ENCODE measurements around the gene UBXN2A. TPM values are rescaled to one million over a fixed set of nuclear protein-coding genes. Genes with fewer than 3 reads are reported as not detected.
"Not testable (repeated sequence)": the region's sequence is repeated elsewhere in the genome, so short reads cannot be mapped to it uniquely, and the experiment has no call there.

UBXN2A gene
- total RNA-seq, 2 experiments from 2014 or later: 9.6 to 11.9 TPM

DNA sequence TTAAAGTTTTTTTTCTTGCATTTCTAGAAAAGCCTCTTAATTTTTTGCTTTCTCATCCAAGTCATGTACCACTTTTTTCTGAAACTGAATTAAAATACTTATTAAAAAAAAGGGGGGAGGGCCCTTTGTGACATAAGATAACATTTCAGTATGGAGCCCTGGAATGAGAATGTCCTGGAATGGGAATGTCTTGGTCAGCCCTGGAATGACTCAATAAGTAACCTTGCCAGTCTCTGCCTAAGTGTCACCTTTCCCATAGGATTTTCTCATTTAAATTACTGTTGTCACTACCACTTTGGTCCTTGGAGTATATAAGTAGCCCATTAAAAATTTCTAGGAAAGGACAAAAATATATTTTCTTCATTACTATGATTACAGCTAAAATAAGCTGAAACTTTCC, 4.7 kb downstream of the UBXN2A start:
- ChIA-PET POLR2A (no interaction called here), CTCF (interaction anchor here (1.3 kb wide), 1 partner anchor 18 kb away, joined by 3 read pairs; the partner anchor contains the start of gene ATAD2B)
- H3K27me3 Mint-ChIP-seq: no peaks in the 10 kb centered on the region
- H3K36me3 Mint-ChIP-seq (ENCODE audit: low read depth): peaks cover 11% of the 10 kb centered on the region
- H3K4me3 Mint-ChIP-seq: no peak overlapping the region
- no peak for DNase-seq
- H3K27ac Mint-ChIP-seq: no peak overlapping the region
- H3K4me1 Mint-ChIP-seq: peaks cover 16% of the 10 kb centered on the region
- no peaks in the 10 kb centered on the region for H3K9me3 Mint-ChIP-seq

DNA sequence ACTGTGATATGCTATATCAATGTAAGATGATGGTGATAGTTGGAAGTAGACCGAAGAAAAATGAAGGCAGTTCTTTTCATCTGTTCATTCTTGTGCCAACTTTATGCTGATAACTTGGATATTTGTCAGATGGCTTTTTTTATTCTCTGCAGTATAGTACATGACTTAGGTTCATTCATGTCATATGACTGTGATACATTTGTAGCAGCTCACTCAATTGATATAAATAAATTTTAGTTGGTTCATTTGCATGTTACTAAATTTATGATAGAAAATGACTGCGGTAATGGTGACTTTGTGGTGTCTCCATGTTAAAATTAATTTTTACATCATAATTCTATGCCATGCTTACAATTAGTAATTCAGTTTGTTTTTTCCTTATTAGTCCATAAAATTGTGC, 7.1 kb downstream of the UBXN2A start:
- CTCF ChIA-PET: no interaction called here
- Mint-ChIP-seq H3K27ac (no peak overlapping the region), H3K4me1 (peaks cover 2% of the 10 kb centered on the region), H3K9me3 (no peaks in the 10 kb centered on the region), H3K36me3 (ENCODE audit: low read depth) (peaks cover 9% of the 10 kb centered on the region), H3K4me3 (no peak overlapping the region), H3K27me3 (no peaks in the 10 kb centered on the region)
- POLR2A ChIA-PET: no interaction called here
- no peak for DNase-seq

DNA sequence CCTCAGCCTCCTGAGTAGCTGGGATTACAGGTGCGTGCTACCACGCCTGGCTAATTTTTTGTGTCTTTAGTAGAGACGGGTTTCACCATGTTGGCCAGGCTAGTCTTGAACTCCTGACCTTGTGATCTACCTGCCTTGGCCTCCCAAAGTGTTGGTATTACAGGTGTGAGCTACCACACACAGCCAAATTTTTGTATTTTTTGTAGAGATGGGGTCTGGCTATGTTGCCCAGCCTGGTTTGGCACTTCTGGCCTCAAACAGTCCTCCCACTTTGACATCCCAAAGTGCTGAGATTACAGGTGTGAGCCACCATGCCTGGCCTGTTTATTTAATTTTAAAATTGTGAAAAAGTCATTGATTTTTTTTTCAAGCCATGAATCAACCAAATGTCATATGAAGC, 12.3 kb downstream of the UBXN2A start:
- H3K9me3 Mint-ChIP-seq; H3K4me1 Mint-ChIP-seq; DNase-seq; H3K4me3 Mint-ChIP-seq; POLR2A ChIA-PET; H3K27ac Mint-ChIP-seq; H3K27me3 Mint-ChIP-seq; H3K36me3 Mint-ChIP-seq (ENCODE audit: low read depth): not testable (repeated sequence)
- CTCF ChIA-PET: interaction anchor here (1.9 kb wide), 1 partner anchor 25 kb away, joined by 6 read pairs; the partner anchor contains the start of gene ATAD2B

DNA sequence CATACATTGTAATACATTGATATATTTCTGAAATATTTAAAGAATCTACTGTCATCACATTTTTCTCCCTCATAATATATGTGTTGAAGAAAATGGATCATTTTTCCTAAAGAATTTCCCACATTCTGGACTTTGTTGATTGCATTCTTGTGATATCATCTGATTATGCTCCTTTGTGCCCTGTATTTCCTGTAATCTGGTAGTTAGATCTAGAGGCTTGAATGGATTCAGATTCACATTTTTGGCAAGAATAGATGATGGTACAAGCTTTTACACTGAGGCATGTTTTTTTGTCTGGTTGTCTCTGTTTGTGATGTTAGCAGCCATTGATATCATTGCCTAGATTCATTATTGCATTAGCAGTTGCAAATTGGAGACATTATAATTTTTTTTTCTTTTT, 13.4 kb downstream of the UBXN2A start:
- no peaks in the 10 kb centered on the region for H3K36me3 Mint-ChIP-seq (ENCODE audit: low read depth)
- DNase-seq: no peak
- no peaks in the 10 kb centered on the region for H3K27me3 Mint-ChIP-seq
- no peak overlapping the region for H3K27ac Mint-ChIP-seq
- H3K4me3 Mint-ChIP-seq: no peak overlapping the region
- no peaks in the 10 kb centered on the region for H3K4me1 Mint-ChIP-seq
- POLR2A ChIA-PET: no interaction called here
- CTCF ChIA-PET: no interaction called here
- H3K9me3 Mint-ChIP-seq: no peaks in the 10 kb centered on the region

DNA sequence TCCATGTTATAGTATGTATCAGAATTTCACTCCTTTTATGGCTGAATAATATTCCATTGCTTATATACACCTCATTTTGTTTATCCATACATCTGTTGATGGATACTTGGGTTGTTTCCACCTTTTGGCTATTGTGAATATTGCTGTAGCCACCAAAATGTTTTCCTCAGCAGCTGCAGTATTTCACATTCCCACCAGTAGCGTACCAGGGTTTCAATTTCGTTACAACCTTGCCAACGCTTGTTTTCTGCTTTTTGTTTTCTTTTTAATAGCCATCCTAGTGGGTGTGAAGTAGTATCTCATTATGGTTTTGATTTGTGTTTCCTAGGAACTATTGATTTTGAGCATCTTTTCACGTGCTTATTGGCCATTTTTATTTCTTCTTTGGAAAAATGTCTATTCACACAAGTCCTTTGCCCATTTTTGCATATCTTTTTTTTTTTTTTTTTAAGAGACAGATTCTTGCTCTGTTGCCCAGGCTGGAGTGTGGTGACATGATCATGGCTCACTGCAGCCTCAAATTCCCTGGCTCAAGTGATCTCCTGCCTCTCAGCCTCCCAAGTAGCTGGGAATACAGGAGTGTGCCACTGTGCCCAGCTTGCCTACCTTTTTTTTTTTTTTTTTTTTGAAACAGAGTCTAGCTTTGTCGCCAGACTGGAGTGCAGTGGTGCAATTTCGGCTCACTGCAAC, 14.2 kb downstream of the UBXN2A start:
- H3K9me3 Mint-ChIP-seq: no peaks in the 10 kb centered on the region
- POLR2A ChIA-PET: no interaction called here
- CTCF ChIA-PET: interaction anchor here (0.6 to 1.0 kb wide), 2 partner anchors 27 to 81 kb away, joined by 3 to 5 read pairs; partner anchors contain the start of gene ATAD2B

DNA sequence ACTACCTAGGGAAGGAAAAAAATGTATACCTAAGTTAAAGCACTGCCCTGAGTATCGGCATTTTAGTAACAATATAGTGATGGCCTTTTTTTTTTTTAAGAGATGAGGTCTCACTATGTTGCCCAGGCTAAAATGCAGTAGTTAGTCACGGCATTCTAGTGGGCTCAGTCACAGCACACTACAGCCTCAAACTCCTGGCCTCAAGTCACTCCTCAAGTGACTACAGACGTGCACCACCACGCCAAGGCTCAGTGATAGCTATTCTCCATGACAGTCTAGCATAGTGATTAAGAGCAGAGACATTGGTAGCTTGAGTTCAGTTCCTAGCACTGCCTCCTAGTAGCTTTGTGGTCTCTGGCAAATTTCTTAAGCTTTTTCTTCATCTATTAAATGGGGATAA, 27.6 kb downstream of the UBXN2A start:
- Mint-ChIP-seq H3K4me1 (no peaks in the 10 kb centered on the region), H3K27me3 (no peaks in the 10 kb centered on the region), H3K4me3 (no peak overlapping the region), H3K36me3 (ENCODE audit: low read depth) (peaks cover 1% of the 10 kb centered on the region), H3K9me3 (no peaks in the 10 kb centered on the region), H3K27ac (no peak overlapping the region)
- no peak for DNase-seq
- ChIA-PET CTCF (no interaction called here), POLR2A (no interaction called here)

More for the DNA sequence above, 14.2 kb downstream of the UBXN2A start:
- no peak for DNase-seq
- Mint-ChIP-seq H3K4me1 (no peaks in the 10 kb centered on the region), H3K4me3 (no peak overlapping the region), H3K36me3 (ENCODE audit: low read depth) (no peaks in the 10 kb centered on the region), H3K27me3 (no peaks in the 10 kb centered on the region), H3K27ac (no peak overlapping the region)

DNA sequence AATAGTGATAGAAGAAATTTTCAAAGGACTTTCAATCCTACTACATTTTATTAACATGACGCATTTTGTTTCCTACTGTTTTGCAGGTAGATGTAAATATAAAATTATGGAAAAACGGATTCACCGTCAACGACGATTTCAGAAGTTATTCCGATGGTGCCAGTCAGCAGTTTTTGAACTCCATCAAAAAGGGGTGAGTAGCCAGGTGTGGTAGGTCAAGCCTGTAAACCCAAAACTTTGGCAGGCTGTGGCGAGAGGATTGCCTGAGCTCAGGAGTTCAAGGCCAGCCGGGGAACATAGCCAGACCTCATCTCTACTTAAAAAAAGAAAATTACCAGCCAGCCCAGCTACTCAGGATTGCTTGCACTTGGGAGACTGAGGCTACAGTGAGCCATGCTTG, 36.6 kb downstream of the UBXN2A start:
- Mint-ChIP-seq H3K27ac (no peak overlapping the region), H3K9me3 (no peaks in the 10 kb centered on the region), H3K4me1 (no peaks in the 10 kb centered on the region), H3K4me3 (no peak overlapping the region), H3K27me3 (no peaks in the 10 kb centered on the region), H3K36me3 (ENCODE audit: low read depth) (peaks cover 7% of the 10 kb centered on the region)
- no peak for DNase-seq
- ChIA-PET CTCF (interaction anchor here (0.6 kb wide), 1 partner anchor 63 kb away, joined by 4 read pairs; no protein-coding TSS in a partner anchor), POLR2A (no interaction called here)

DNA sequence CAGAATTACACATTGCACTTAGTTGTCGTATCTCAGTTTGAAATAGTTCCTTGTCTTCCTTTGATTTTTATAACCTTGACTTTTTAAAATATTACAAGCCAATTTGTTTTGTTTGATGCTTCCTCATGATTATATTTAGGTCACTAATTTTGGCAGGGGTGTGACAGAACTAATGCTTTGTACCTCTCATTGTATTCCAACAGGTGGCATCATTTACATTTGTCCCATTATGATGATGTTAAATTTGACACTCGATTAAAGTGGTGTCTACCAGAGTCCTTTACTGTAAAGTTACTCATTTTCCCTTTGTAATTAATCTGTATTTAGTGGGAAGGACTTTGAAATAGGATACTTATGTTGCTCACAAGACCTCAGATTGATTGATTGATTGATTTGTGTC, 48.1 kb downstream of the UBXN2A start:
- Mint-ChIP-seq H3K9me3 (no peaks in the 10 kb centered on the region), H3K4me1 (no peaks in the 10 kb centered on the region), H3K27ac (no peak overlapping the region), H3K27me3 (no peaks in the 10 kb centered on the region), H3K4me3 (no peak overlapping the region), H3K36me3 (ENCODE audit: low read depth) (no peaks in the 10 kb centered on the region)
- CTCF ChIA-PET: no interaction called here
- DNase-seq: no peak
- POLR2A ChIA-PET: no interaction called here

DNA sequence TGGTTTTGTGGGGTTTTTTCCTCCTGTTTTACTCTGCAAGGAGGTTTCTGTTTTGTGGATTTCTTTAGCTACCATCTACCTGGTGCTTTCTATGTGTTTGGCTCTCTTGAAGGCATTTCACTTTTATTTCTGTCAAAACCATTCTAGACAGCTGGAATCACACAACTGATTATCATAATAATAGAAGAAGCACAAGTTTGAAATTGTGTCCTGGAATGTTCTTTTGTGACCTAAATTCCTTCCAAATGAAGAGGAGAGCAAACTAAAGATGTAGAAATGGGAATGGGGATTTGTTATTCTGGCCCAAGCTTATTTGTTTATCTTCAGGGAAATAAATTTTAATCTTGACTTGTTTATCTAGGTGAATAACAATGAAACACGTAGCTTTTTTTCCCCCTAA, 52.7 kb downstream of the UBXN2A start:
- Mint-ChIP-seq H3K27me3 (no peaks in the 10 kb centered on the region), H3K36me3 (ENCODE audit: low read depth) (no peaks in the 10 kb centered on the region), H3K9me3 (no peaks in the 10 kb centered on the region), H3K27ac (no peak overlapping the region), H3K4me1 (no peaks in the 10 kb centered on the region), H3K4me3 (no peak overlapping the region)
- ChIA-PET CTCF (interaction anchor here (1.0 kb wide), 1 partner anchor 408 kb away, joined by 3 read pairs; no protein-coding TSS in a partner anchor), POLR2A (no interaction called here)
- DNase-seq: no peak

DNA sequence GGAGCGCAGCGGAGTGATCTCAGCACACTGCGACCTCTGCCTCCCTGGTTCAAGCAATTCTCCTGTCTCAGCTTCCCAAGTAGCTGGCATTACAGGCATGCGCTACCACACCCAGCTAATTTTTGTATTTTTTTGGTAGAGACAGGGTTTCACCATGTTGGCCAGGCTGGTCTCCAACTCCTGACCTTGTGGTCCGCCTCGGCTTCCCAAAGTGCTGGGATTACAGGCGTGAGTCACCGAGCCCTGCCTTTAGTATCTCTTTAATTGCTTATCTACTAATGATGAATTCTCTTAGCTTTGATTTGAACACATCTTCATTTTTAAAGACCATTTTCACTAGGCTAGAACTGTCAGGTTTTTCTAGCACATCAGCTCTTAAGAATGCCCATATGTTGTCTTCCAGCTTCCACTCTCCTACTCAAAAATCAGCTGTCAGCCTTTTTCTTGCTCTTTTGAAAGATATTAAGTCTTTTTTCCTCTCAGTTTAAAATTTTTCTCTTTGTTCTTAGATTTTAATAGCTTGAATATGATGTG, 53.5 kb downstream of the UBXN2A start:
- CTCF ChIA-PET: interaction anchor here (1.0 kb wide), 1 partner anchor 407 kb away, joined by 3 read pairs; no protein-coding TSS in a partner anchor
- Mint-ChIP-seq H3K27me3 (no peaks in the 10 kb centered on the region), H3K4me3 (no peak overlapping the region), H3K4me1 (no peaks in the 10 kb centered on the region), H3K9me3 (no peaks in the 10 kb centered on the region), H3K36me3 (ENCODE audit: low read depth) (peaks cover 2% of the 10 kb centered on the region), H3K27ac (no peak overlapping the region)
- DNase-seq: no peak
- POLR2A ChIA-PET: no interaction called here

DNA sequence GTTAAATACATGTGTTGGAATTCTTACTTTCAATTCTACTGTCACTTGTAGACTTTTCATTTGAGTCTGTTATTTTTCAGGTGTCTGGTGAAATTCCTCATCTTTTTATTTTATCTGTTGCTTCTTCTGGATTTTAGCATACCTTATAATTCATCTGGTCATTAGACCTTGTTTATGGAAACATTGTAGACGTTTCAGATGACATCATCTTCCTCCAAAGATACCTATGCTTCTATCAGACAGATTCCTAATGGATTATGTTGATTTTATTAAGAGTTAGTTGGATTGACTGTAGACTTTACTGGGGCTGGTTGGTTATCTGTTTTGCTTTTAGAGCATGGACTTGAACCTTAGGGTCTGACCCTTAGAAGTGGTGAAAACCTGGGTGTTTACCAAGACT, 54.3 kb downstream of the UBXN2A start:
- Mint-ChIP-seq H3K4me3 (no peak overlapping the region), H3K9me3 (no peaks in the 10 kb centered on the region), H3K27me3 (no peaks in the 10 kb centered on the region), H3K4me1 (no peaks in the 10 kb centered on the region), H3K36me3 (ENCODE audit: low read depth) (peaks cover 2% of the 10 kb centered on the region), H3K27ac (no peak overlapping the region)
- no peak for DNase-seq
- CTCF ChIA-PET: interaction anchor here (1.0 kb wide), 1 partner anchor 19 kb away, joined by 3 read pairs; no protein-coding TSS in a partner anchor
- POLR2A ChIA-PET: no interaction called here

DNA sequence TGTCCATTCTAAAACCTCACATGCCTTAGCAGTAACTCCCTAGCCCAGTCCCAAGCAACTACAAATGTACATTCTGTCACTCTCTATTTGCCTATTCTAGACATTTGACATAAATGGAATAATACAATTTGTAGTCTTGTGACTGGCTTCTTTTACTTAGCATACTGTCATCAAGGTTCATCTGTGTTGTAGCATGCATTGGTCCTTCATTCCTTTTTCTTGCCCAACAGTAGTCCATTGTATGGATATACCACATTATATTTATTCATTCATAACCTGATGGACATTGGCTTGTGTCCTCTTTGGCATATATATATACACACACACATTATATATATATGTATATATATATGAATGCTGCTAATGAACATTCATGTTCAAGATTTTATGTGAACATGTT, 67.4 kb downstream of the UBXN2A start:
- ChIA-PET POLR2A (no interaction called here), CTCF (no interaction called here)
- Mint-ChIP-seq H3K4me3 (no peak overlapping the region), H3K9me3 (no peaks in the 10 kb centered on the region), H3K4me1 (peaks cover 3% of the 10 kb centered on the region), H3K27ac (no peak overlapping the region), H3K27me3 (peaks cover 35% of the 10 kb centered on the region), H3K36me3 (ENCODE audit: low read depth) (no peaks in the 10 kb centered on the region)
- DNase-seq: no peak

DNA sequence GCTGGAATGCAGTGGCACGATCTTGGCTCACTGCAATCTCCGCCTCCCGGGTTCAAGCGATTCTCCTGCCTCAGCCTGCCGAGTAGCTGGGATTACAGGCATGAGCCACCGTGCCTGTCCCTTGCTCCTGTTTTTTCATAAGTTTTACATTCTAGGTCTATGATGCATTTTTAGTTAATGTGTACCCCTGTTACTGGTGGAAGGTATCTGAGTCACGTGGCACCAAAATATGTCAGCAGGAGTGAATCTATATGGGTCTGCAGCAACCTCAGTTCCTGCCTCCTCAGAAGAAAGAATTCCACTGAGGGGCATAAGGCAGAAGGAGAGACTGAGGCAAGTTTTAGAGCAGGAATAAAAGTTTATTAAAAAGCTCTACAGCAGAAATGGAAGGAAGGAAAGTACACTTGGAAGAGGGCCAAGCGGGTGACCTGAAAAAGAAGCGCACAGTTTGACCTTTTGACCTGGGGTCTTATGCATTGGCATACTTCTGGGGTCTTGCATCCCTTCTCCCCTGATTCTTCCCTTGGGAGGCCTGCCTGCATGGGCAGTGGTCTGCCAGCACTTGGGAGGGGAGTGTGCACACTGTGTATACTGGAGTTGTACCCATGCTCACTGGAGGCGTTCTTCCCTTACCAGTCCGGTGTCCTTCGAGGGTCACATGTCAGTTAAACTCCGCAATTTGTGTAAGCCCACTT, 68.6 kb downstream of the UBXN2A start:
- Mint-ChIP-seq H3K27me3 (peaks cover 37% of the 10 kb centered on the region), H3K9me3 (no peaks in the 10 kb centered on the region), H3K36me3 (ENCODE audit: low read depth) (no peaks in the 10 kb centered on the region), H3K4me1 (peaks cover 3% of the 10 kb centered on the region), H3K27ac (no peak overlapping the region), H3K4me3 (no peak overlapping the region)
- no peak for DNase-seq
- POLR2A ChIA-PET: interaction anchor here (0.6 kb wide), 1 partner anchor 63 kb away, joined by 3 read pairs; no protein-coding TSS in a partner anchor
- CTCF ChIA-PET: interaction anchor here (0.8 to 0.9 kb wide), 2 partner anchors 74 to 188 kb away, joined by 3 to 4 read pairs; no protein-coding TSS in a partner anchor

Measured in activated CD4-positive, alpha-beta T cell treated with anti-CD3 and anti-CD28 coated beads, Interleukin-2, amount 10 ng/mL, durations not matched to agents 7 days and 5 days (primary cell).